Stimulated activated CD4-positive, alpha-beta T cell treated with anti-CD3 and anti-CD28 coated beads, TNF-alpha, amount 100 ng/mL, for 48 hours (primary cell): ENCODE results near the gene RAMP1.

Source experiments
- DNase-seq, 3 donors: peaks; one replicate each; pipeline ENCODE4 v3.0.0-alpha.2; 2020; ENCODE audit warnings: low read depth in 3 of 3

Gene RAMP1

GRCh38 chr2:237895544-237896506, 36.4 kb downstream of the RAMP1 start:
- DNase-seq: no peak

- DNase-seq: no peak
Observed at GRCh38 chr2:237896507-237896892, 37.1 kb downstream of the RAMP1 start.

GRCh38 chr2:237896956-237897355, 37.5 kb downstream of the RAMP1 start:
- no peak for DNase-seq

- no peak for DNase-seq
Observed at GRCh38 chr2:237898057-237898414, 38.6 kb downstream of the RAMP1 start.

- no peak for DNase-seq
Observed at GRCh38 chr2:237900891-237901831, 41.7 kb downstream of the RAMP1 start.

GRCh38 chr2:237901932-237902850, 42.8 kb downstream of the RAMP1 start:
- DNase-seq: no peak

- DNase-seq: no peak
Observed at GRCh38 chr2:237904831-237905599, 45.6 kb downstream of the RAMP1 start.

- no peak for DNase-seq
Observed at GRCh38 chr2:237907144-237907543, 47.7 kb downstream of the RAMP1 start.

GRCh38 chr2:237909075-237909695, 49.8 kb downstream of the RAMP1 start:
- DNase-seq: no peak

- DNase-seq: no peak
Observed at GRCh38 chr2:237909801-237910475, 50.5 kb downstream of the RAMP1 start.

- DNase-seq: no peak
Observed at GRCh38 chr2:237910576-237911362, 51.3 kb downstream of the RAMP1 start.

- no peak for DNase-seq
Observed at GRCh38 chr2:237911363-237912017, 52.1 kb downstream of the RAMP1 start.

- DNase-seq: no peak
Observed at GRCh38 chr2:237912271-237913192, 53.1 kb downstream of the RAMP1 start.

GRCh38 chr2:237913193-237913917, 53.9 kb downstream of the RAMP1 start:
- no peak for DNase-seq

GRCh38 chr2:237915576-237915975, 56.2 kb downstream of the RAMP1 start:
- no peak for DNase-seq

GRCh38 chr2:237916296-237916695, 56.9 kb downstream of the RAMP1 start:
- no peak for DNase-seq
